Kidney (tissue), 14 donors: Measurements from ENCODE around the gene PLA2R1. TPM values are rescaled to one million over a fixed set of nuclear protein-coding genes. Genes with fewer than 3 reads are reported as not detected.

ENCODE experiments used
- DNase-seq, 5 donors: peaks; one replicate each; pipeline ENCODE4 v3.0.0-alpha.2; 2013 to 2020
- FAIRE-seq: peaks from 2 replicates; lab custom pipeline; 2012; peaks lifted over from hg19 to GRCh38; lab: Jason Lieb, UNC
- H3K27ac ChIP-seq, 2 donors: one replicate each; pipeline ENCODE4 v1.7.0; 2013; ENCODE audit warnings: low read depth in 2 of 2, low read length in 2 of 2, inconsistent platforms in 1 of 2
- H3K27me3 ChIP-seq: one replicate; pipeline ENCODE4 v1.7.1; 2013; ENCODE audit warnings: low read length, inconsistent platforms; ENCODE audit not compliant: control insufficient read depth, insufficient read depth
- H3K36me3 ChIP-seq, 3 donors: one replicate each; pipeline versions ENCODE4 v1.7.0 to v1.7.1; 2013; ENCODE audit warnings: low read length in 3 of 3, control low read depth in 1 of 3, inconsistent platforms in 1 of 3; ENCODE audit not compliant: insufficient read depth in 3 of 3, control insufficient read depth in 2 of 3
- H3K4me1 ChIP-seq, 3 donors: one replicate each; pipeline versions ENCODE4 v1.7.0 to v1.7.1; 2013; ENCODE audit warnings: low read length in 3 of 3, inconsistent platforms in 1 of 3, low read depth in 1 of 3; ENCODE audit not compliant: control insufficient read depth in 2 of 3, insufficient read depth in 2 of 3
- H3K4me3 ChIP-seq, 3 donors: one replicate each; pipeline versions ENCODE4 v1.7.0 to v1.8.1; 2013; ENCODE audit warnings: low read length in 3 of 3, control low read depth in 1 of 3, inconsistent platforms in 1 of 3
- H3K9ac ChIP-seq, 3 donors: one replicate each; pipeline versions ENCODE4 v1.7.0 to v1.7.1; 2013; ENCODE audit warnings: low read length in 3 of 3, control low read depth in 1 of 3, inconsistent platforms in 1 of 3
- H3K9me3 ChIP-seq, 3 donors: one replicate each; pipeline versions ENCODE4 v1.7.0 to v1.7.1; 2013; ENCODE audit warnings: low read length in 3 of 3, control low read depth in 1 of 3, inconsistent platforms in 1 of 3; ENCODE audit not compliant: control insufficient read depth in 2 of 3, insufficient read depth in 1 of 3
- intact Hi-C: fragments of 100-400 bp; cut with DNase I; formaldehyde crosslinking; loops from one replicate; pipeline ENCODE4 v1.11.1; 2022
- polyA plus RNA-seq: library from polyadenylated mRNA; stranded (reverse); fragments of 350-450 nt; fragmentation: Illumina TruSeq; extraction: RNeasy Lipid Tissue Mini Kit (QIAGEN cat#74804); gene quantifications from one replicate; pipeline ENCODE4 v1.2.3, GENCODE V29; 2014; ENCODE audit warnings: low read depth, low replicate concordance; ENCODE audit not compliant: insufficient read depth
- total RNA-seq: library from RNA; stranded (reverse); fragmentation: NEBNext Ultra II Directional; extraction: Animal tissue kit (Norgen Biotek cat#: 25700); gene quantifications from one replicate; pipeline ENCODE4 v1.2.1, GENCODE V29; 2021
- TF ChIP-seq, protein P1 (sequence below): IDR thresholded peaks from 3 replicates; pipeline ENCODE4 v1.5.1; 2012; ENCODE audit warnings: mild to moderate bottlenecking, moderate library complexity, borderline replicate concordance; ENCODE audit not compliant: insufficient read depth; ENCODE audit errors: extremely low read depth
- donor health status: control.
- donor health status: control.
- donor health status: control.
- donor health status: control.
- donor health status: control.
- donor health status: DM: yes; HTN: yes; CAD: no.
- donor health status: Normal renal cell carcinoma (clear cell type).

PLA2R1 gene
- total and polyA plus RNA-seq, 2 donors from 2014 or later, result 6.6 to 71.9 TPM

- no peak overlapping the region for H3K4me3 ChIP-seq
- TF ChIP-seq, protein P1, sequence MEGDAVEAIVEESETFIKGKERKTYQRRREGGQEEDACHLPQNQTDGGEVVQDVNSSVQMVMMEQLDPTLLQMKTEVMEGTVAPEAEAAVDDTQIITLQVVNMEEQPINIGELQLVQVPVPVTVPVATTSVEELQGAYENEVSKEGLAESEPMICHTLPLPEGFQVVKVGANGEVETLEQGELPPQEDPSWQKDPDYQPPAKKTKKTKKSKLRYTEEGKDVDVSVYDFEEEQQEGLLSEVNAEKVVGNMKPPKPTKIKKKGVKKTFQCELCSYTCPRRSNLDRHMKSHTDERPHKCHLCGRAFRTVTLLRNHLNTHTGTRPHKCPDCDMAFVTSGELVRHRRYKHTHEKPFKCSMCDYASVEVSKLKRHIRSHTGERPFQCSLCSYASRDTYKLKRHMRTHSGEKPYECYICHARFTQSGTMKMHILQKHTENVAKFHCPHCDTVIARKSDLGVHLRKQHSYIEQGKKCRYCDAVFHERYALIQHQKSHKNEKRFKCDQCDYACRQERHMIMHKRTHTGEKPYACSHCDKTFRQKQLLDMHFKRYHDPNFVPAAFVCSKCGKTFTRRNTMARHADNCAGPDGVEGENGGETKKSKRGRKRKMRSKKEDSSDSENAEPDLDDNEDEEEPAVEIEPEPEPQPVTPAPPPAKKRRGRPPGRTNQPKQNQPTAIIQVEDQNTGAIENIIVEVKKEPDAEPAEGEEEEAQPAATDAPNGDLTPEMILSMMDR, result no peak
- peaks cover 0 to 7% (median 3%) of the 10 kb centered on the region in 3 donors for H3K4me1 ChIP-seq
- H3K27me3 ChIP-seq, result no peaks in the 10 kb centered on the region
- H3K36me3 ChIP-seq, result peaks cover 0 to 4% (median 0%) of the 10 kb centered on the region in 3 donors
- H3K27ac ChIP-seq, result no peak overlapping the region
- H3K9ac ChIP-seq, result no peak overlapping the region
- FAIRE-seq (no peak), DNase-seq (no peak)
- intact Hi-C loops, result no loop called here
- H3K9me3 ChIP-seq, result no peaks in the 10 kb centered on the region
These were observed 101.4 kb downstream of the PLA2R1 start for GRCh38 chr2:159961037-159961436.

GRCh38 chr2:159960414-159960813, 102.0 kb downstream of the PLA2R1 start:
- FAIRE-seq, result no peak
- intact Hi-C loops, result no loop called here
- Histone ChIP-seq H3K36me3 (peaks cover 0 to 4% (median 0%) of the 10 kb centered on the region in 3 donors), H3K4me3 (no peak overlapping the region), H3K4me1 (peaks cover 0 to 7% (median 3%) of the 10 kb centered on the region in 3 donors), H3K9ac (no peak overlapping the region), H3K9me3 (no peaks in the 10 kb centered on the region), H3K27me3 (no peaks in the 10 kb centered on the region), H3K27ac (no peak overlapping the region)
- no peak for DNase-seq
- TF ChIP-seq, protein P1, result no peak

- peaks cover 0 to 7% (median 3%) of the 10 kb centered on the region in 3 donors for H3K4me1 ChIP-seq
- H3K9ac ChIP-seq, result no peak overlapping the region
- H3K36me3 ChIP-seq, result peaks cover 0 to 4% (median 1%) of the 10 kb centered on the region in 3 donors
- intact Hi-C loops, result no loop called here
- DNase-seq (peak in 1 of 5 donors; percentile 18), FAIRE-seq (no peak)
- no peaks in the 10 kb centered on the region for H3K9me3 ChIP-seq
- TF ChIP-seq, protein P1, result no peak
- H3K27ac ChIP-seq, result no peak overlapping the region
- no peak overlapping the region for H3K4me3 ChIP-seq
- no peaks in the 10 kb centered on the region for H3K27me3 ChIP-seq
These were observed 103.3 kb downstream of the PLA2R1 start for GRCh38 chr2:159959136-159959535.
